HEK293 (cell line): ENCODE results near the gene EVL.

Experiments used
- AEBP2 ChIP-seq: fragments of 450-650 bp; formaldehyde crosslinking; IDR thresholded peaks from 2 replicates; pipeline ENCODE4 v1.5.1; 2016; ENCODE audit warnings: missing biosample characterization, missing genetic modification characterization, borderline replicate concordance
- BCL11A ChIP-seq: fragments of 450-650 bp; formaldehyde crosslinking; IDR thresholded peaks from 2 replicates; pipeline ENCODE4 v1.5.1; 2016; ENCODE audit warnings: low read depth, missing biosample characterization, missing genetic modification characterization
- CTCF ChIP-seq: fragments of 450-650 bp; formaldehyde crosslinking; IDR thresholded peaks from 2 replicates; pipeline ENCODE4 v1.5.1; 2016; ENCODE audit warnings: missing biosample characterization, missing genetic modification characterization
- KLF10 ChIP-seq: fragments of 450-650 bp; IDR thresholded peaks from 2 replicates; pipeline ENCODE4 v1.5.1; 2018; ENCODE audit warnings: missing biosample characterization, mild to moderate bottlenecking, missing genetic modification characterization
- TRIM28 ChIP-seq: IDR thresholded peaks from 2 replicates; pipeline ENCODE4 v1.6.1; 2011; ENCODE audit warnings: low read length, control low read depth, borderline replicate concordance
- WT1 ChIP-seq: fragments of 450-650 bp; formaldehyde crosslinking; IDR thresholded peaks from 2 replicates; pipeline ENCODE4 v1.5.1; 2016; ENCODE audit warnings: missing biosample characterization, missing genetic modification characterization
- ZBTB1 ChIP-seq: fragments of 450-650 bp; formaldehyde crosslinking; IDR thresholded peaks from 2 replicates; pipeline ENCODE4 v1.5.1; 2016; ENCODE audit warnings: missing biosample characterization, missing genetic modification characterization
- ZBTB21 ChIP-seq: fragments of 450-650 bp; formaldehyde crosslinking; IDR thresholded peaks from 2 replicates; pipeline ENCODE4 v1.5.1; 2017; ENCODE audit warnings: missing biosample characterization, missing genetic modification characterization
- ZBTB49 ChIP-seq: fragments of 450-650 bp; formaldehyde crosslinking; IDR thresholded peaks from 2 replicates; pipeline ENCODE4 v1.5.1; 2016; ENCODE audit warnings: missing biosample characterization, missing genetic modification characterization, low read depth
- ZBTB6 ChIP-seq: fragments of 450-650 bp; formaldehyde crosslinking; IDR thresholded peaks from 2 replicates; pipeline ENCODE4 v1.5.1; 2017; ENCODE audit warnings: missing biosample characterization, missing genetic modification characterization
- ZEB2 ChIP-seq: fragments of 450-650 bp; formaldehyde crosslinking; IDR thresholded peaks from 2 replicates; pipeline ENCODE4 v1.5.1; 2016; ENCODE audit warnings: missing biosample characterization, missing genetic modification characterization
- ZFP3 ChIP-seq: fragments of 450-650 bp; formaldehyde crosslinking; IDR thresholded peaks from 2 replicates; pipeline ENCODE4 v1.5.1; 2016; ENCODE audit warnings: low read depth, missing biosample characterization, missing genetic modification characterization
- ZIC2 ChIP-seq: fragments of 450-650 bp; formaldehyde crosslinking; IDR thresholded peaks from 2 replicates; pipeline ENCODE4 v1.5.1; 2016; ENCODE audit warnings: missing biosample characterization, missing genetic modification characterization
- ZNF10 ChIP-seq: fragments of 450-650 bp; formaldehyde crosslinking; IDR thresholded peaks from 2 replicates; pipeline ENCODE4 v1.5.1; 2017; ENCODE audit warnings: missing biosample characterization, missing genetic modification characterization
- ZNF140 ChIP-seq: fragments of 450-650 bp; formaldehyde crosslinking; IDR thresholded peaks from 2 replicates; pipeline ENCODE4 v1.5.1; 2016; ENCODE audit warnings: missing biosample characterization, missing genetic modification characterization
- ZNF2 ChIP-seq: fragments of 450-650 bp; formaldehyde crosslinking; IDR thresholded peaks from 2 replicates; pipeline ENCODE4 v1.5.1; 2016; ENCODE audit warnings: missing biosample characterization, missing genetic modification characterization
- ZNF24 ChIP-seq: fragments of 450-650 bp; formaldehyde crosslinking; IDR thresholded peaks from 2 replicates; pipeline ENCODE4 v1.5.1; 2016; ENCODE audit warnings: missing biosample characterization, missing genetic modification characterization
- ZNF302 ChIP-seq: fragments of 450-650 bp; formaldehyde crosslinking; IDR thresholded peaks from 2 replicates; pipeline ENCODE4 v1.5.1; 2016; ENCODE audit warnings: missing biosample characterization, missing genetic modification characterization, low read depth
- ZNF416 ChIP-seq: fragments of 450-650 bp; formaldehyde crosslinking; IDR thresholded peaks from 2 replicates; pipeline ENCODE4 v1.5.1; 2016; ENCODE audit warnings: missing biosample characterization, missing genetic modification characterization
- ZNF571 ChIP-seq: fragments of 450-650 bp; formaldehyde crosslinking; IDR thresholded peaks from 2 replicates; pipeline ENCODE4 v1.5.0; 2017; ENCODE audit warnings: missing biosample characterization, missing genetic modification characterization
- ZNF639 ChIP-seq: fragments of 450-650 bp; formaldehyde crosslinking; IDR thresholded peaks from 2 replicates; pipeline ENCODE4 v1.5.1; 2016; ENCODE audit warnings: missing biosample characterization, missing genetic modification characterization
- ZNF645 ChIP-seq: fragments of 450-650 bp; formaldehyde crosslinking; IDR thresholded peaks from 2 replicates; pipeline ENCODE4; 2016; ENCODE audit warnings: missing biosample characterization, missing genetic modification characterization
- ZNF664 ChIP-seq: fragments of 450-650 bp; formaldehyde crosslinking; IDR thresholded peaks from 2 replicates; pipeline ENCODE4 v1.5.1; 2016; ENCODE audit warnings: missing biosample characterization, missing genetic modification characterization
- ZNF670 ChIP-seq: fragments of 450-650 bp; formaldehyde crosslinking; IDR thresholded peaks from 2 replicates; pipeline ENCODE4 v1.5.1; 2016; ENCODE audit warnings: missing biosample characterization, missing genetic modification characterization, low read depth
- ZNF704 ChIP-seq: fragments of 450-650 bp; formaldehyde crosslinking; IDR thresholded peaks from 2 replicates; pipeline ENCODE4 v1.5.1; 2016; ENCODE audit warnings: missing biosample characterization, missing genetic modification characterization
- ZNF768 ChIP-seq: fragments of 450-650 bp; formaldehyde crosslinking; IDR thresholded peaks from 2 replicates; pipeline ENCODE4 v1.5.1; 2018; ENCODE audit warnings: missing biosample characterization, mild to moderate bottlenecking, missing genetic modification characterization
- ZSCAN23 ChIP-seq: fragments of 450-650 bp; formaldehyde crosslinking; IDR thresholded peaks from 2 replicates; pipeline ENCODE4 v1.5.1; 2016; ENCODE audit warnings: missing biosample characterization, missing genetic modification characterization

The EVL gene

GRCh38 chr14:100192672-100193416 lies 127.6 kb downstream of the EVL start (continued):
- no peak for TF ChIP-seq ZBTB49 (tag by site-specific recombination)
- TF ChIP-seq ZNF704 (tag by site-specific recombination) = no peak
- TF ChIP-seq ZNF664 = no peak
- TF ChIP-seq AEBP2 = no peak
- peak; percentile 77; the same call in 1 of the 2 replicates for TF ChIP-seq ZIC2 (tag by site-specific recombination)
- no peak; the same call in 1 of the 2 replicates for TF ChIP-seq ZNF2 (tag by site-specific recombination)
- TF ChIP-seq ZBTB21 = no peak
- TF ChIP-seq KLF10 (tag by site-specific recombination) = peak; percentile 90
- TF ChIP-seq ZNF768 (tag by site-specific recombination) = no peak
- peak; percentile 66 for TF ChIP-seq ZFP3 (tag by site-specific recombination)
- TF ChIP-seq ZEB2 (tag by site-specific recombination) = peak; percentile 99
- no peak for TF ChIP-seq ZBTB1 (tag by site-specific recombination)
- TF ChIP-seq ZNF140 = no peak
- no peak for TF ChIP-seq ZNF645 (tag by site-specific recombination)
- peak; percentile 97 for TF ChIP-seq CTCF
- peak; percentile 68; the same call in 1 of the 2 replicates for TF ChIP-seq ZNF639 (tag by site-specific recombination)
- TF ChIP-seq ZNF571 = no peak
- no peak for TF ChIP-seq ZNF416
- TF ChIP-seq ZNF24 (tag by site-specific recombination) = 0 out of 2 replicates have a peak, but pooled peaks have one; percentile 58
- no peak for TF ChIP-seq ZNF302 (tag by site-specific recombination)
- peak; percentile 86 for TF ChIP-seq BCL11A
- no peak for TF ChIP-seq ZNF670 (tag by site-specific recombination)
- TF ChIP-seq ZSCAN23 (tag by site-specific recombination) = 0 out of 2 replicates have a peak, but pooled peaks have one; percentile 15
- TF ChIP-seq ZNF10 (tag by site-specific recombination) = no peak
- TF ChIP-seq WT1 (tag by site-specific recombination) = peak; percentile 25; the same call in 1 of the 2 replicates
- 0 out of 2 replicates have a peak, but pooled peaks have one; percentile 27 for TF ChIP-seq ZBTB6
- no peak for TF ChIP-seq TRIM28
